ENCODE measurements around the gene TMEM81.

The TMEM81 gene

DNA sequence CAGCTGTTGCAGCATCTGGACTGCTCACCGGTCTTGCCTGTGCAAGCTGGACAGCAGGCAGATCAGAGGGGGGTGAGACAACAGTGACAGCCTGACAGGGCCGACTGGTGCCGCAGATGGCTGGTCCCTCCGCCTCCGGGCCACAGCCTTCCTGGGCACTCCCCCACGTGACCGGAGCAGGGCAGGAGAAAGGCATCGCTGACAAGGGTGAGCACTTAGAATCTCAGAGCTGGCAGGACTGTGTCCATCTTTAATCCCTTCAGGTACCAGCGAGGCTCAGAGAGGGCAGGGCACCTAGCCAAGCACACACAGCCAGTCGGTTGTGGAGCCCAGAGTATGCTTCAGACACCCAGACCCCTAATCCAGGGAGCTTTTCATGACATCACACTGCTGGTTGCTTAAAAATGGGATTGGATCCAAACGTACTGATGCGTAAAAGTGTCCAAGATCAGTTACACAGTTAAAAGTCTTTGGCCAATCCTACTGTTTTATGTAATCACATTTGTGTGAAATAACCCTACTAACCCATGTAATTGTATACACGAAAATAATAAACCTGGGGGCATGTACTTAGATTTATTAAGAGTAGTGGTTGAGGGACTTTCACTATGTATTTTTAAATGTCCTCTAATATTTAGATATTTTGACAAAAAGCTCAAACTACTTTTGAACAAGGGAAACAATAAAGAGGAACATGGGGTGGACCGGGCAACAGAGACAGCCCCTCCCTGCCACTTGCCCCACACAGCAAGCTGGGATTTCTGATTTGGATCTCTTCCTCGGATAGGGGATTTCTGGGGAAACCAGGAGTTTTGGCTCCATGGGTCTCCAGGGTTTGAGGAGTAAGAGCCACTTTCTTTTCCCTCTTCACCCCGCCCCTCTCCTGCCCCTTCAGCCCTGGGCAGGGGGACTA is 42.0 kb downstream of the TMEM81 start:
- FAIRE-seq, result no peak

DNA sequence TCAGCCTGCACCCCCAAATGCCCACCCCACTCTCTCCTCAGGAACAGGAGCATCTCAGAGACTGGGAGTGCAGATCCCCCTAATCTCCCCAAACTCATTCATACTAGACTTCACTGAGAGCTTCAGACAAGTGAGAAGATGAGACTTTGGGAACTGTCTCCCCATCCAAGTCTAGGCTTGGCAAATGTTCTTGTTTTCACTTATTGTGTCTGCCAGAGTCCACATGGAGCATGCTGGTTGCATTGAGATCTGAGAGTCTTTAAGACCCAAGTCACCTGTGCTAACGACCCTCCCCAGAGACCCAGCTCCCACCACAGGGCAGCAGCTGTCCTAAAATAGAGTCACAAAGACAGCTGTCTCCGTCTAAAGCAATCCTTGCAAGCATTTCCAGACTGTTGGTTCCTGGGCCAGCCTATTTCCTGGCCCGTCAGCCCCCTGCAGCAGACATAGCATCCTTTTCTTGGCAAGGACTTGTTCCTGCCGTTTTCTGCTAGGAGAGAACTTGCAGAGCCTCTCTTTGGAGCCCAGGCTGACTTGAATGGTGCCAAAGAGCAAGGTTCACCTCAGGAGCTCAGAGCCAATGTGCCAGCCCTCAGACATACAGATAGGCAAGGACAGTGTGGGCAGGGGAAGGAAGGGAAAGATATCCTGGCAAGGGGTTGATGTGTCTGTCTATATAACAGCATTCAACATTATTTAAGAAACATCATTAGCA is 43.1 kb downstream of the TMEM81 start:
- FAIRE-seq (no peak), DNase-seq (ENCODE audit: extremely low spot score, insufficient read length, low read depth) (no peak)

More for the DNA sequence above, 42.0 kb downstream of the TMEM81 start:
- no peak for DNase-seq (ENCODE audit: extremely low spot score, insufficient read length, low read depth)

DNA sequence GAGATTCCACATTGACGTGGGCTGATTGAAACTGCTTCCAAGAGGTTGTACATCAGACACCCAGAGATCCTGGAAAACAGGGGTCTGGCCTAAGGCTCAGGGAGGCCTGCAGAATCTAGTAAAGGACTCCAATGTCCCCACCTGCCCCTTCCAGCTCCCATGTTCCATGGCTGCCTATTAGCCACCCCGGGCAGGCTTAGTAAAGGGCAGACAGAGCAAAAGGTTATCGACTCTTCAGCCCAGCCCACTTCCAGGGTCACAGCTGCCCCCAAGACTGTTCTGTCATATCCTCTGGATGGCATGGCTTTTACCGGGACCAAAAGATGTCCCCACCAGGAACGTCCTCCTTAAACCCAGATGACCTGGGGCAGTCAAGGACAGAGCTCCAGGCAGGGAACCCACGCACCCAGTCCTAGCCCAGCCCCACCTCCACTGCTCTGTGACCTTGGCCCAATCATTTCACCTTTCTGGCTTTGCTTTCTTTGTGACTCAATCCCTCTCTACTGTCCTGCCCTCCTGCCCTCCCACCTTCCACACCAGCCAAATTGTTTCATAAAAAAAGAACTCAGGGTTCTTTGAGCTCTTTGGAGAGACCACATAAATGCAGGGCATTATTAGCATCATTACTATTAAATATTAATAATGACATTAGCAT is 46.0 kb downstream of the TMEM81 start:
- FAIRE-seq, result no peak
- DNase-seq (ENCODE audit: extremely low spot score, insufficient read length, low read depth), result no peak

DNA sequence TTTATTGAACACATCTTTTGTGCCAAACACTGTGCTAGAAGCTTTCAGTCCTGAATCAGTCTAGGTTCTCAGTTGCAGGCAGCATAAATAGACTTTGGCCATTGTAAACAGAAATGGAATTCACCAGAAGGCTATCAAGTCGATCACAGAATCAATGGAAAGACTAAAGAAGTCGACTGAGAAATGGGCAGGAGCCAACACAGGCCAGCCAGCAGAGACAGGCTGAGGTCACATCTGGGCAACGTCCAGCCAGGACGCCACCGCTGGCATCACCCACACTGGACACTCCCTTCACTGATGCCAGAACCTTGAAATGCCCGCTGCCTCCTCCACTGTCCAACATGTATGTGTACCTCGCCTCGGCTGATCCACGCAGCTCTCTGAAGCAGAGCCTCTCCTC is 46.7 kb downstream of the TMEM81 start:
- FAIRE-seq, result no peak
- no peak for DNase-seq (ENCODE audit: extremely low spot score, insufficient read length, low read depth)
